IPS DF 4.7 (cell line): ENCODE results near the gene WDR36.

Source experiments
- DNase-seq: peaks from one replicate; pipeline ENCODE4 v3.0.0-alpha.2; 2013; ENCODE audit warnings: low spot score; ENCODE audit errors: extremely low read depth

WDR36 gene

DNA sequence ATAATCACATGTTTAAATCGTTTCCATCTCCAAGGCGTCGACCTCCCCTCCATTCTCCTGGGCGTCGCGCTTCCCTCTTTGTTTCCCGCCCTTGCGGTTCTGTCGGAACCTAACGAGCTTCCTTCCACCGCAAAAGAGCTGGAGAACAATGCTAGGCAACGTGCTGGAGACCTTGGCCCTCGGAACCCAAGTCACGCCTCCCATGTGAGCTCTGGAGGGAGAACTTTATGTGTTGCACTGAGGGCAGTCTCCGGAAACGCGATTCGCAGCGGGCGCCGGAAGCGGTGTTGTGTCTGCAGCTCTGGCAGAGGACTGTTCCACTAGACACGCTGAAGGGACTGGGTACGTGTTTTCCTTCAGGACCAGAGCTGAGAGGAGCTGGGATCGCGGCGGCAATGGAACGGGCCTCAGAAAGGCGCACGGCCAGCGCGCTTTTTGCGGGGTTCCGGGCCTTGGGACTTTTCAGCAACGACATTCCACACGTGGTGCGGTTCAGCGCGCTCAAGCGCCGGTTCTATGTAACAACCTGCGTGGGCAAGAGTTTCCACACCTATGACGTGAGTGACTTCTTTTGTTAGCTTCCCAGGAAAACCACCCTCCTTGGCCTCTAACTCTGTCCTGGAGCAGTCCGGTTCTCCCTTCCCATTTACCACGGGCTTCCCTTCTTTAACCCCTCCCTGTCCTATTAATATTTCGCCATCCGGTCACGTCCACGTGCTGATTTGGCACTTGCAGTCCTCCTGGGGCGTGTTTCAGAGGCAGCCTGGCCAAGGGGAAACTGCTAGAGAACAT lies at the start of gene WDR36:
Gene WDR36, plus strand, starts transcription at position 287 of the 792 bp plus-strand sequence. Its CDS starts 109 bp downstream, at position 396.
- DNase-seq = peak; percentile 85

DNA sequence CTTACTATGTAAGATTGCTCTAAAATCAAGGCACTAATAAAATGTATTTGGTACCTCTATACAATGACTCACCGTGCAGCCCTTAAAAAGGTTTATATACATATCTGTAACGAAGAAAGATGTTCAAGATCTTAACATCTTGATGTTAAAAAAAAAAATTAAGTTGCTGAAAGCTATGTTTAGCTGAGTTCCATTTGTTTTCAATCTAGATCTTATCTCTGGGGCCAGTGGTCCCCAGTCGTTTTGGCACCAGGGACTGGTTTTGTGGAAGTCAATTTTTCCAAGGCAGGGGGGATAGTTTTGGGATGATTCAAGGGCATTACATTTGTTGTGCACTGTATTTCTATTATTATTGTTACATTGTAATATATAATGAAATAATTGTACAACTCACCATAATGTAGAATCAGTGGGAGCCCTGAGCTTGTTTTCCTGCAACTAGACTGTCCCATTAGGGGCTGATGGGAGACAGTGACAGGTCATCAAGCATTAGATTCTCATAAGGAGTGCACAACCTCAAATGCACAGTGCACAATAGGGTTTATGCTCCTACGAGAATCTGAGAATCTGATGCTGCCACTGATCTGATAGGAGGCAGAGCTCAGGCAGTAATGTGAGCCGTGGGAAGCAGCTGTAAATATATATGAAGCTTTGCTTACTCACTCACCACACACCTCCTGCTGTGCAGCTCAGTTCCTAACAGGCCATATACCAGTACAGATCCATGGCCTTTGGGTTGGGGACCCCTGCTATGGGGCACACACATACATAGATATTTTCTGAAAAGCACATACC lies 48.2 kb upstream of the WDR36 start:
- peak; percentile 3 for DNase-seq

DNA sequence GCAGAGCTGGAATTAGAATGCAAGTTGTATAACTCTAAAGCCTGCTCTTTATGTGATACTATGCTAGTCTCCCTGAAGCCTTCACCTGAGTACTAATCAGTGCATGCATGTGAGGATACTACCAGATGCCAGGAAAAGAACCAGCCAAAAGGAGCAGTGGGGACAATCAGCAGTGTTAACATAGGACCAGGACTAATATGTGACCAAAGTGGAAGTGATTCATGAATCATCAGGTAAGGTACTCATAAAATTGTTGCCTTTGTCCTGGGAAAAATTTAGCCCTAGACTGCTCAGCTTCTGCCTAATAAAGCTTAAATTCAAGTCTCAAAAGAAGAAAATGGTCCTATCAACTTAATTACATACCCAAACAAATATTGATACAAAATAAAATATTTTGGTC lies 34.1 kb upstream of the WDR36 start:
- no peak for DNase-seq

DNA sequence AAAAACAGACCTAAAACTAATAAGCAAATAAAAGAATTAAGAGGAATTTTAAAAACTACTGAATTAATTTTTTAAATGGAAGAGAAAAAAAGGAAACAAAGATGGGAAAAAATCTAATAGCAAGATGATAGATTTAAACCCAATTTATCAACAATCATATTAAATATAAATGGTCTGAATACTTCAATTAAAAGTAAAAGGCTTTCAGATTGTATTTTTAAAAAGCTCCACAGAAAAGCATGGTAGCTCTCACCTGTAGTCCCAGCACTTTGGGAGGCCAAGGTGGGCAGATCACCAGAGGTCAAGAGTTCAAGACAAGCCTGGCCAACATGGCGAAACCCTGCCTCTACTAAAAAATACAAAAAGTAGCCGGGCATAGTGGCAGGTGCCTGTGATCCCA lies 32.0 kb upstream of the WDR36 start:
- no peak for DNase-seq

DNA sequence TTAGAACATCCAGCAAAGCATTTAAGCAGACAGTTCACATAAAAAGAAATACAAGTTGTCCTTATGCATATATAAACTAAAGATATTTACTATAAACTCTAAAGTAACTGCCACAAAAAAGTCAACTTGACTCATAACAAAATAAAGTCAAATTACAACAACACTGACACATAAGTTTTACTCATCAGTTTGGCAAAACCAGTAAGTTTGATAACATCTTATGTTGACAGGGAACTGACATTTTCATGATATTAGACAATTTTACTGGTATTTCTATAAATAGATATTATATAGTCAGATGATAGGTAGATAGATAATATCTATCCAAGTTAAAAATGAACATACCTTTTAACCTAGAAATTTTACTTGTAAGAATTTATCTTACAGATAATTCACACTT lies 30.5 kb upstream of the WDR36 start:
- DNase-seq = no peak

DNA sequence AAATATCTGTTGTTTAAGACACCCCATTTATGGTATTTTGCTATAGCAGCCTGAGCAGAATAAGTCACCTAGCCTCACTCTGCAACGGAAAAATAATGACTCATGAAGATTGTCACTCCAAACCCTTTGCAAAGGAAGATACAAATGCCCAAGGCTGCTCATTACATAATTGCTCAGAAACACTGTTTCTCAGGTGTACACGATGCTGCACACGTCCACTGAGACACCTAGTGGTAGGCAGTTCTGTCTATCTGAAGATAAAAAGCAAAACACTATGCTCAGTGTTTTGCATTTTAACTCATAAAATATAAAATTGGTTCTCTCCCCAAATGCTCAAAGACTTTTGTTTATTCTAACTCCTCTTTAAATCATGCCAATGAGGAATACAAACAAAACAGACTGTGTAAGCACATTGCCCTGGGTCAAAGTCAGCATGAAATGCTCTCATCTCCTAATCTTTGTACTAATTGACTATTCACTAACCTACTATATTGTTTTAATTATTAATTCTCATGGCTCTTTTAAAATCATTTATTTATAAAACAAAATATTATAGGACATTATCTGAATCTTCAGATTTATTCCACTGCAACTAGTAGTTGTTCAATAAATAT lies 28.3 kb upstream of the WDR36 start:
- no peak for DNase-seq

DNA sequence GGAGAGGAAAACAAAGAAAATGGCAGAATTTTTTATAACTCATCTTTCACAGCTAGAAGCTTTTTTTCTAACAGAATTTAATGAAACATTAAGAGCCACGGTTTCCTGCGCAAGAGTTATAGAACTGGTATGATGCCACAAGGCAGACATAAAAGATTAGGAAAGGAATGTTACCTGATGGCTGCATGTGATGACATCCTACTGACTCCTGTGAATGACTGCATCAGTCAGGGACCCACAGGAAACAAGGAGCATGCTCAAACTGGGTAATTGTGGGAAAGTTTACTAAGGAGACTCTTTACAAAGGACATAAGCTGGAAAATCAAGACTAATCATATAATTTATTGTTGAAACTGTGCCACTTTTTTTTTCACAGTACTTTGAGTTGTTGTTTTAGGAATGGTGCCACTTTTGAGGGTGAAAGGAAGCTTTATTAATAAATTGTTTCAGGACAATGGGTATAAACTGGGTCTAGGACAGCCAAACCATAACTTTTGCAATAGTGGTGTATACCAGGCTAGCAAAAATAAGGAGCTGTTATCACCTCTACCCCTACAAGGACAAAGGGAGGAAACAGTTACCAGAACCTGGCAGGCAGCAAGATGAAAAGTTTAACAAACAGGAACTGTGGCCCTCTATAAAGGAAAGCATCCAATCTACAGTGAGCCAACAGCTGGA lies 25.7 kb upstream of the WDR36 start:
- DNase-seq = no peak

DNA sequence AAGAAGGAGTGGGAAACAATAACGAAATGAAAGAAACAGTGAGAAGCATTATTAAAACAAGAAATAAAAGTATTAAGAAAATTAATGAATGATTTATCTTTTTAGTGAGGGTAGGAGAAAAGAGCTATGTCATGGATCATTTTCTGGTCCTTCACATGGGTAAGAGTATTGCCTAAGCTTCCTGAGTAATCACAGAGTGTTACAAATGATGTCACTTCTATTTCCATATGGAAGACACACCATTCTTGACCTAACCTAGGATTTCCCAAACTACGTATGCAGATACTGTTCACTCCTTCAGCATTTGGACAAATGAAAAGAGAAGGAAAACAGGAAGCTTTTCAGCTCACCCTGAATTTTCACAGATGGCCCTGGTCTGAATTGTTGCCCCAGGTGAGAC lies 23.9 kb upstream of the WDR36 start:
- DNase-seq = no peak

DNA sequence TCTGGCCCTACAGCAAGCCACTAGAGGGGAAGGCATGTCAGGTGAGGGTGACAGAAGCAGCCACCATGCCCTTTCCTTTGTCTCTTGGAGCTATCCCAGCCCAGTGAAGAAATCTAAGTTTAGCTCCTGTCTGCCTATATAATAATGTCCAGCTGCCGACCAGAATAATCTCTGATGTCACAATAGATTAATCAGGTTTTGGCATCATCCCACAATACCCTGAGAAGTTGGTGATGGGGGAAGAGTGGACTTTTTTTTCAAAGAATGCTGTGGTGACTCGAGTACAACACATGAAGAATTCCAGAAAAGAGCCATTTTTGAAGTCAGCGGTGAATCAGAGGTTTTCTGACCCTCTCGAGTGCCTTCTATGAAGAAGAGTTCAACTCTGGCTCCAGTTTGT lies 22.3 kb upstream of the WDR36 start:
- no peak for DNase-seq

DNA sequence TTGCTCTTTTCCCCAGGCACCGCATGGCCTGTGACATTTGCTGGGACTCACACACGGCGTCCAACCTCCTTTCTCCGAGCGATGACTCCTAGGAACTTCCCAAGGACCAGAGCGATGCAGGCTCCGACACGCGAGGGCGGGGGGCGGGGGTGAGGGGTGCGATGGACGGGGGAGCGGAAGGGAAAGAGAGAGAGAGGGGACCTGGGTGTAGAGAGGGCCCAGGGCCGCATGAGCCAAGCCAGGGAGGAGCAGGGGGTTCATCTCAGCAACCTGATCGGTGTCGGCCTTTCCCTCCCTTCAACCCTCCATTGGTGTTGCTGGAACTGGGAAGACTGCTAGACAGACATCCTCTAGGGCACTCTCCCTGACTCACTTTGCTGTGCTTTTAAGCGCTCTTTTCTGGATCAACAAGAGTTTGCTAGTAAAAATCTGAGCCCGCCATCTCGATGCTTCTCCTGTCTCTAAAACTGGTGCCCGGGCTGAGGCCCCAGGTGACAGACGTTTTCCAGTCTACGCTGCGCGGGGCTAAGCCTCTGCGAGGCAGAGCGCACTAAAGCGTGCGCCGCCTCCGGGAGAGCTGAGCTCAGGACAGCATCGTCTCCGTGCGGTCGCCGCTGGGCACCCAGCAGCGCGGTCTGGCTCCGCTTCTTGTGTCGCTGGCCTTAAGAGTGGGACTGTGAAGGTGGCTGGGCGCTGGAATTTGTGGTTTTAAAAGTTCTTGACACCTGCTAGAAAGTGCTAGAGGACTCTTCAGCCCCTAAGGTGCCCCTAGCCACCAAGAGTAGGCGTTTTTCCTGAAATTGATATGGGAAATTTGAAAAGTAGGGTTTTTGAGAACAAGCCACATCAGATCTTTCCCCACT lies 21.6 kb upstream of the WDR36 start:
- DNase-seq = peak; percentile 25

DNA sequence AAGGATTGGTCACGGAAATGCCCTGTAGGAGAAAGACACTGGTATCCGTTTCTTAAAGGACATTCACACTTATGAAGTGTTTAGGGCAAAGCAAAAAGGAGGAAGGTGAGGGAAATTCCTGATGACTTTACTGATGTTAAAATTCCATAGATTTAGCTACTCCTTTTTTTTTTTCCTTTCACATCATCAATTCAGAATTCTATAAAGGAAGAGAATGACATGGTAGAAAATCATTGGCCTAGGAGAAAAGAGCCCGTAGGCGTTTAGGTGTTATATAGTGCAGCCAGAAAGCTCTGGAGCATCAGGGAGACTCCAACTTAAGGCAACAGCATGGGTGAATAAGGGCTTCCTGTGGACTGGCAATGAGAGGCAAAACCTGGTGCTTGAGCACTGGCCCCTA lies 20.7 kb upstream of the WDR36 start, which contains the start of gene TSLP:
Gene TSLP, plus strand, starts transcription at position 301 of the 400 bp plus-strand sequence. CDS start 178 bp downstream, outside the sequence.
- no peak for DNase-seq

DNA sequence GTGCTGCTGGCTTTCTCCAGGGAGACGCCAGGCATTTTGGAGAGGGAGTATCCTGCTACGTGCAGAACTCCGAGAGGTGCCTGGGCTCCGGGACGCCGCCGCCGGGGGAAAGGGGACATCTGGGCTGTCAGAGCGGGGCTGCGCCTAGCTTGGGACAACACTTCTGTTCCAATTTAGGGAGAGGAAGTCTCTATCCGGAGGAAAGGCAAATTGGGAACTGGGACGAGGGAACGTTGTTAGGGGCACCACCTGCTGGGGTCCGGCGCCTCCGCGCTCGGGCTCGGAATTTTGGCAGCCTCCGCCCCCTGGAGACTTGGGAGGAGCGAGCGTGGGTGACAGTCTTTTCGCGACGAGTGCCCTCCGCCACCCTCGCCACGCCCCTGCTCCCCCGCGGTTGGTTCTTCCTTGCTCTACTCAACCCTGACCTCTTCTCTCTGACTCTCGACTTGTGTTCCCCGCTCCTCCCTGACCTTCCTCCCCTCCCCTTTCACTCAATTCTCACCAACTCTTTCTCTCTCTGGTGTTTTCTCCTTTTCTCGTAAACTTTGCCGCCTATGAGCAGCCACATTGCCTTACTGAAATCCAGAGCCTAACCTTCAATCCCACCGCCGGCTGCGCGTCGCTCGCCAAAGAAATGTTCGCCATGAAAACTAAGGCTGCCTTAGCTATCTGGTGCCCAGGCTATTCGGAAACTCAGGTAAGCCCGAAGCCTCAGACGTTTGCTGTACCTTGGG lies 19.0 kb upstream of the WDR36 start:
- peak; percentile 9 for DNase-seq

DNA sequence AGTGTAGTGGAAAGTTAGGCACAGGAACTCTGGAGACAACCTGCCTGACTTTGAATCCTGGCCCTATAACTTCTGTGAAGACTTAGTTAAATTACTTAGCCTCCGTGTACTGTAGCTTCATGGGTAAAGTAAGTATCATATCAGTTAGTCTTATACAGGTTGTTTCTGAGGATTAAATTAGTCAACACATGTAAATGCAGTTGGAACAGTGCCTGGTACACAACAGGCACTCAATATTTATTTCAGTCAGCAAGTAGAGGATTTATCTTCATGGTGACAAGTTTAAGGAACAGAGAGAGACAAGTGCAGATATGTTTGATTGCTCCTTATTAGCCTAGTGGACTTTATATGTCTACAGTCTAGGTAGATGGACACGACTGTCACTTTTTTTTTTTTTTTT lies 17.9 kb upstream of the WDR36 start:
- no peak for DNase-seq

DNA sequence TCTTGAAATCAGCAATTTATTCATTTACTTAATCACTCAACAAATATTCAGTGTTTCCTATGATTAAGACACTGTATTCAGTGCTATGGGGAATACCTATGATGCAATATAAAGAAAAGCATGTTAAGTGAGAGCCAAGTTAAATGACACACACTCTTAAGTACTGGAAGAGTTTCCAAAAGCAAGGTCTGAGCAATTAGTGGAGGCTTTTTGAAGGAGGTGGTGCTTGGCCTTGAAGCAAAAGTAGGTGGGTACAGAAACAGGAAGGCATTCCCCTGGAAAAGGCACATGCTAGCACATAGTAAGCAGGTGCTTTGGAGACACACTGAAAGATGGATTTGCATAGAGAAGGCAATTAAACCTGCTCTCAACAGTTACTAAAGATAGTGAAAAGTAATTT lies 16.6 kb upstream of the WDR36 start:
- DNase-seq = no peak

DNA sequence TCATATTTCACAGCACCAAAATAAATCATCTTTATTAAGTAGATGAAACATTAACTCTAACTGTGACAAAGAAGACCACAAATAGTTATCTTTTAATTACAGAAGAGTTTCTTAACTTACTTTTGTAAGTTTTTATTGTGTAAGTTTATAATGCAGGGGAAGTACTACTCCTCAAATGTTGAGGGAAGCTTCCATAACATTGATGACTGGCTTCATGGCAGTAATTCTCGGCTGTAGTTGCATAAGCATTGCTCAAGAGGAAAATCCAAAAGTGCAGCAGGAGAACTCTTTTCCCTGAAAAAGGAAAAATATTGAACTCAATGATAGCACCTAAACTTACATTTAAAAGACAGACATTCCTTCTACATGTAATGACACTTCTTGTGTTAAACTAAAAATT lies 16.1 kb upstream of the WDR36 start:
- no peak for DNase-seq

DNA sequence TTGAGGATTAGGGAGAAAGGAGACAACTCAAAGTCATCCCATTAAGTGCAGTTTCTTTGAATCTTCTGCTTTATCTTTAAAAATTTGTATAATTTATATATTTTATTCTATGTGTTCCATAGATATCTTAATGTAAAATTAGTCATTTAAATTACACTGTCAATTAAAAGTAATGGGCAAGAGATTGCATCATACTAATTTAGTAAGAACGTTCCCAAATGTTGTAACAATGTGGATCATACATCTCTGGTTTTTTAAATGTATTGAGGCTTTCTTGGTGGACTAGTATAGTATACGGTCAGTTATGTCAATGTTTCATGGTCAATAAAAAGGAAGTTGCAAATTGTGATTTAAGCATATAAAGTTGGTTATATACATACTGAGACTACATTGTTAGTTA lies 14.5 kb upstream of the WDR36 start:
- no peak for DNase-seq

DNA sequence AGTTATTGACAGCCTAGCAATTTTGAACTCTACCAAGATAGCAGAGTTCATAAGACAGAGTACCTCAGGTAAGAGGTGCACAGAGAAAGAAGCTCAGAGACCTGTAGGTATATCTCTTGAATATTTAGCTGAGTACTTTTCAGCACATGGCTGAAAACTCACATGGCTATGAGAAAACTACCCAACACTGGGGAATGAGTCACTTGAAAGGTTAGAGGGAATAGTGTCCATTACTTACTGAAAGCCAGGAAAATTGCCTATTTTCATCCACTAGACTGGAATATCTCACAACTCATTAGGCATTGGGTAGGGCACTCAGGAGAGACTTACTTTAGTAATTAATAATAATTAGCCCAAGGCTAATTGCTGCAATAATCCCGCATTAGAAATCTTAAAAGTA lies 12.3 kb upstream of the WDR36 start:
- no peak for DNase-seq

DNA sequence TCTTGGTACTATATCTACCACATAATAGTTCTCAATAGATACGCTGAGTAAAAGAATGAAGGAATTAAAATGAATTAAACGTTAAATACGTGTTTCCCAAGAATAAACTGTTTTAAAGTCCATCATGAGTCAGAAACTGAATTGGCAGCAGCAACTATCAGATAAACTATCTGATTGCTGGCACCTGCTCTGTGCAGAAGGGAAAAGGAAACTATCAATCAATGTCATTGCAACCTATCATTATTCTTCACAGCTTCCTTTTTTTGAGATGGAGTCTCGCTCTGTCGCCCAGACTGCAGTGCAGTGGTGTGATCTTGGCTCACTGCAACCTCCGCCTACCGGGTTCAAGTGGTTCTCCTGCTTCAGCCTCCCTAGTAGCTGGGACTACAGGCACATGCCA lies 8.8 kb upstream of the WDR36 start:
- no peak for DNase-seq

DNA sequence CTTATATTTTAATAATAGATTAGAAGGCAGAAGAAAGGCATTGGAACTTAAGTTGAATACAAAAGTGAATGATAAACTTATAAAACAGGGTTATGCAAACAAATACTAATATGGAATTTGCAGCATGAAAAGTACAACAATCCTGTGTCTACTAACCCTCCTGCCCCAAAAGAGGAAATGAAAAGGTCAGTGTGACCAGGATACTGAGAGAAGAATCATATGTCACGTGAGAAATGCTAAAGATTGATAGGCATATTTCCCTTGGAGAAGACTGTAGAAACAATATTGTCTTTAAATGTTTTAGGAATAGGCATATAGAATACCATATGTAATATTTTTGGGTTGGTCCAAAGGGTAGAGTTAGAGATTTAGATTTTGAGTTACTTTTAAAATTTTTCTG lies 3.8 kb downstream of the WDR36 start:
- DNase-seq = no peak
